ENCODE measurements around the gene SLC8A1.

SLC8A1 gene

DNA sequence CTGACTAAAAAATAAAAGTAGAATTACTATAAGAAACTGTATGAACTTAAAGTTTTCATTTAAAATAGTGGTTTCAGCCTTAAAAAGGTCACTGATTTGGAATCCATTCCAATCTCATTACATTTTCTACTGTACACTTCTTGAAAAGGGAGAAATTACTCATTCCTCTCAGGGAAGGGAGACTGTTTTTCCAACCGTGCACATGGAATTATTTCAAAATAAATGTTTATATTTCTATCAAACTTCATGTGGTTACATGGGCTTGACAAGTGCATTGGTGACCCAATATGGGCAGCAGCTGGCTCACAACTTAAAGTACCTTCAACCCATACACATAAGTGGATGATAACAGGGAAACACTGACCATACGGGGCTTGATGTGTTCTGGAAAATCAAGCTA is 348.3 kb downstream of the SLC8A1 start:
- Histone ChIP-seq H3K4me3 (ENCODE audit: low read length) (no peak overlapping the region), H3K4me1 (ENCODE audit: insufficient read depth, low read length) (peaks cover 36% of the 10 kb centered on the region)

DNA sequence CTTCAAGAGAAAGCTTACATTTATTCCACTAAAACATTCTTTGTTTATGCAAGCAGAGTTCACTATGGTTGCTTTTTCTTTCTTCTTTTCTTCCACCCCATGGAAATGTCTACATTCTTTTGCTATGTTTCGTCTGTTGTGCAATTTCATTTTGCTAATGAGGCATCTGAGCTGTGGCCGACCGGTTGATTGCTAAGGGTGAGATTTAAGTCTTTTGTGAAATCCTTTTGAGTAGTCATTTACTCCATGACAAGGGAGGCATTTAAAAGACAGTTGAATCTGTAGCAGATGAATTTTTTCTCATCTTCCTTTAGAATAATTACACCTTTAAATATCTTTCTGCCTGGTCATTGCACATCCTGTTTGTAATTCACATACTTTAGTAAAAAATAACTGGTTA is 348.7 kb downstream of the SLC8A1 start:
- H3K4me3 ChIP-seq (ENCODE audit: low read length), result no peak overlapping the region
- no peaks in the 10 kb centered on the region for H3K36me3 ChIP-seq (ENCODE audit: insufficient read depth, low read length)

More for the DNA sequence above, 348.3 kb downstream of the SLC8A1 start:
- H3K27me3 ChIP-seq (ENCODE audit: insufficient read depth, low read length), result no peaks in the 10 kb centered on the region
- H3K36me3 ChIP-seq (ENCODE audit: insufficient read depth, low read length), result no peaks in the 10 kb centered on the region
- no peak overlapping the region for H2AFZ ChIP-seq (ENCODE audit: low read depth, low read length)
- H3K9me3 ChIP-seq (ENCODE audit: low read length), result no peaks in the 10 kb centered on the region

DNA sequence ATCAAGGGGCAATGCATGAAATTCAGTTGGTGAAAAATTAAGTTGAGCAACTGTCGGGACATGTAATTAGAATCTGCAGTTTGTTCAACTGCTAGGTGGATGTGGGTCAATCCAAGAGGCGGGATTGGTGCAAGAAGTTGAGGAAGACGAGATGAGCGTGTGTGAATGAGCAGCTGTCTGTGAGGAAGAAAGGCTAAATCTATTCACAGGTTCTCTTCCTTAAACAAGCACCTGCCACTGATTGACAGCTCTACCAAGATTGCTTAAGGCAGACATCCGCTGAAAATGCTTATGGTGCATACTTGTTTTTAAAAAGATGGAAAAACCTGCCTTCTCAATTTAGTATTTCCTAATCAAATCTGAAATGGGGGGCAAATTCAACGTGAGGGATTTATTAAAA is 349.4 kb downstream of the SLC8A1 start:
- Histone ChIP-seq H3K27me3 (ENCODE audit: insufficient read depth, low read length) (no peaks in the 10 kb centered on the region), H2AFZ (ENCODE audit: low read depth, low read length) (no peak overlapping the region), H3K4me1 (ENCODE audit: insufficient read depth, low read length) (peaks cover 36% of the 10 kb centered on the region), H3K36me3 (ENCODE audit: insufficient read depth, low read length) (no peaks in the 10 kb centered on the region), H3K9me3 (ENCODE audit: low read length) (no peaks in the 10 kb centered on the region), H3K4me3 (ENCODE audit: low read length) (no peak overlapping the region)

More for the DNA sequence above, 348.7 kb downstream of the SLC8A1 start:
- Histone ChIP-seq H3K9me3 (ENCODE audit: low read length) (no peaks in the 10 kb centered on the region), H3K27me3 (ENCODE audit: insufficient read depth, low read length) (no peaks in the 10 kb centered on the region), H3K4me1 (ENCODE audit: insufficient read depth, low read length) (peaks cover 36% of the 10 kb centered on the region), H2AFZ (ENCODE audit: low read depth, low read length) (no peak overlapping the region)

DNA sequence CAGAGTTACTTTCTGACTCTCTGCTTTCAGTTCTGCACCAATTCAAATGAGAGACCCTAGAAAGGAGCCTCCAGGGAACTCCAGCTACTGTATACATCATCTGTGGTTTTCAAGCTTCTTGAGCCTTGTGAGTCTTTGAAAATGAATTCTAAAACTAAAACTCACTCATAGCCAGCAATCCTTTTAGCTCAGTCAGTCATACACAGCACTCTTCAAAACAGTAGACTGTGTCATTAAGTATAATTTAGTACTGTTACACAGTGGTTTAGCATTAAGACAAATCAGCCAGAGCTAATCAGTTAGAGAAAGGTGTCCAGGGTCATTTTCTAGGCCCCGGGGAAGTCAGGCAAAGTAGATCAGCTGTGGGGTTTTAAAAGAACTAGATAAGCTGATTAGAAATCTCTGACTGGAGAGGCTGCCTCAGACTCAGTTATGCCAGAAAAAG is 350.7 kb downstream of the SLC8A1 start:
- Histone ChIP-seq H3K27me3 (ENCODE audit: insufficient read depth, low read length) (no peaks in the 10 kb centered on the region), H2AFZ (ENCODE audit: low read depth, low read length) (no peak overlapping the region), H3K4me1 (ENCODE audit: insufficient read depth, low read length) (peaks cover 36% of the 10 kb centered on the region), H3K36me3 (ENCODE audit: insufficient read depth, low read length) (no peaks in the 10 kb centered on the region), H3K9me3 (ENCODE audit: low read length) (no peaks in the 10 kb centered on the region), H3K4me3 (ENCODE audit: low read length) (no peak overlapping the region)

DNA sequence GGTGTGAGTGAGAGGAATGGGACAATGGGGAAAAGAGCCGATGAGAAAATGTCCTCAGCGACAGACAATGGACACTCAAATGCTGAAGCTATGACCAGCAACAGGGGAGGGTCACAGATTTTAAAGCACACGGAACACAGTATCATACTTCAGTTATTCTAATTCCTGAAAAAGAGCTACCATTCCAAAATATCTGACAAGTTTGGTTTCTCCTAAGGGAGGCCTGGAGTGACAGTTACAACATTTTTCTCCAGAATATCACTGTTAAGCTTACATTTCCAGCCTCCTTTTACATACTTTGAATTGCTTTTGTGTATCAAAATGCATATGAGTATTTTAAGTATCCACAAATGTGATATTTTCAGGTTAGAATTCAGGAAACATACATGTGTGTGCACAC is 351.2 kb downstream of the SLC8A1 start:
- no peaks in the 10 kb centered on the region for H3K9me3 ChIP-seq (ENCODE audit: low read length)
- H3K27me3 ChIP-seq (ENCODE audit: insufficient read depth, low read length), result no peaks in the 10 kb centered on the region
- H3K4me1 ChIP-seq (ENCODE audit: insufficient read depth, low read length), result peaks cover 35% of the 10 kb centered on the region
- no peak overlapping the region for H2AFZ ChIP-seq (ENCODE audit: low read depth, low read length)
- H3K36me3 ChIP-seq (ENCODE audit: insufficient read depth, low read length), result no peaks in the 10 kb centered on the region
- H3K4me3 ChIP-seq (ENCODE audit: low read length), result no peak overlapping the region

DNA sequence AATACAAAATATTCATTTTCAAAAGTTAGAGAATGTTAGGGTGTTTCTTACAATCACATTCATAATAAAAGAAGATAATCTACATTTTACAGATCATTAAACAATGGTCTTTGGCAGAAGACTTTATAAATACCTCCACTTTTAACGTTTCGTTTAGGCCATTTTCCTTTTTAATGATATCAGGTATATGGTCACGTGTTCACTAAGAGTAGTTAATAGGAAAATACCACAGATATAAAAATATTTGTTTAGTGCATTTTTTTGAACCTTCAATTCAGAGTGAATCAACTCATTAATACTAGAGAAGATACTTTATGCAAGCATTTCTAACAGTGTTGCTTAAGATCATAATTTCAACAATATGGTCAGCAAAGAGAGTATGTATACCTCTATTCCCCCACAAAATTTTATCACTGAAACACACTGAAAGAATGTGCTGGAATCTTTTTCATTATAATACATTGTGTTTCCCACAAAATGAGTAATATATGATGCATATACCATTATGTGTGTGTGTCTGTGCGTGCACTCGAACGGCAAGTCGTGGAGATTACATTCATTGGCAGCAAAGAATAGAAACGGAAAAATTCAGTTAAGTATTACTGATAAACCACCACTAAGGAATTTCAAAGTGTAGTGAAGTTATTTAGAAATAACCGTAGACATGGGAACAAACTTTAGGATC is 353.0 kb downstream of the SLC8A1 start:
- Histone ChIP-seq H3K4me3 (ENCODE audit: low read length) (no peak overlapping the region), H3K9me3 (ENCODE audit: low read length) (no peaks in the 10 kb centered on the region), H3K27me3 (ENCODE audit: insufficient read depth, low read length) (no peaks in the 10 kb centered on the region)

DNA sequence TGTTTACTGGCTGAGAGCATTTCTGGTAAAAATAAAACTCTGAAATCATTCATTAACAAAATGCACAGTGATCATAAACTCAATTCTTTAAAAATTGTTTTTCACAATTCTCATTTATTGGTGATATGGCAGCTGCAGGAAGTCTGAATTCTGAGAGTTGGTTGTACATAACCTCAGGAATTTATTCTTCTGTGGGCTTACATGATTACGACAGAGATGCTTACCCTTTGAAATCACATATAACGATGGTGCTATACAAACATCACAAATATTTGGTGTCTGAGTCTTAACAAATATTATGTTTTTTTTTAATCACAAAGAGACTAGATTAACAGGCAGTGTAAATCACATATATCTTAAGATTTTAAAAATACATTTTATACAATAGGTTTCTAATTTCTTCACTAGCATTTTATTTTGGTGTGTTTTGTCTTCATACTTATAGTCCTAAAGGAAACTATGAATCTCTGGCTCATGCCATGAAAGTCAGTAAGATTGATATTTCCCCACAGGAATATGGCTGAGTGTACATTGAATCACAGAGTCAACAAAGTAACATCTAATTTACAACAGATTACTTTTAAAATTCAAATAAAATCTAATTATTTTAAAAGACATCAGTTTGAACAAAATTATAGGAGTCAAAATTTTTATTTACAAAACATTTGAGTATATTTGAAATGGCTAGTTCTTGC is 354.1 kb downstream of the SLC8A1 start:
- H3K27me3 ChIP-seq (ENCODE audit: insufficient read depth, low read length), result no peaks in the 10 kb centered on the region
- H3K9me3 ChIP-seq (ENCODE audit: low read length), result no peaks in the 10 kb centered on the region
- H3K36me3 ChIP-seq (ENCODE audit: insufficient read depth, low read length), result no peaks in the 10 kb centered on the region
- peaks cover 32% of the 10 kb centered on the region for H3K4me1 ChIP-seq (ENCODE audit: insufficient read depth, low read length)
- H3K4me3 ChIP-seq (ENCODE audit: low read length), result no peak overlapping the region
- no peak overlapping the region for H2AFZ ChIP-seq (ENCODE audit: low read depth, low read length)

More for the DNA sequence above, 353.0 kb downstream of the SLC8A1 start:
- Histone ChIP-seq H2AFZ (ENCODE audit: low read depth, low read length) (no peak overlapping the region), H3K36me3 (ENCODE audit: insufficient read depth, low read length) (no peaks in the 10 kb centered on the region), H3K4me1 (ENCODE audit: insufficient read depth, low read length) (peaks cover 31% of the 10 kb centered on the region)

DNA sequence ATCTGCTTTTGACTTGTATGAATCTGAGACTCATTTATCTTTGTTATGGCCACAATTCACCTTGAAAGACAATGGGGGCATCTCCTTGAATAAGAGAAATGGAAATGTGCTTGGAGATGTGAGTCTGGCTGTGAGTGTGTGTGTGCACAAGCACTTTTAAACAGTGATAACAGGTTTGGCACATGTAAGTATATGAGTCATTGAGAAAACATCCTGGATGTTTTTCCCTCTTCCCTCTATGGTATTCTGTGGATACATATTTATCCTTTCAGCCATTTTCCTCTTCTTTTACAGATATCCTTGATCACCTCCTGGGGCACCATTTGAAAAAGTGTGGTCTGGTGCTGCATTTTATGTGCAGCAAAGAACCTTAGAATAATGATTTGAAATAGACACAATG is 355.5 kb downstream of the SLC8A1 start:
- H3K36me3 ChIP-seq (ENCODE audit: insufficient read depth, low read length), result no peaks in the 10 kb centered on the region
- H3K27me3 ChIP-seq (ENCODE audit: insufficient read depth, low read length), result no peaks in the 10 kb centered on the region
- H3K4me1 ChIP-seq (ENCODE audit: insufficient read depth, low read length), result peaks cover 20% of the 10 kb centered on the region
- H3K9me3 ChIP-seq (ENCODE audit: low read length), result no peaks in the 10 kb centered on the region
- H3K4me3 ChIP-seq (ENCODE audit: low read length), result no peak overlapping the region
- no peak overlapping the region for H2AFZ ChIP-seq (ENCODE audit: low read depth, low read length)

DNA sequence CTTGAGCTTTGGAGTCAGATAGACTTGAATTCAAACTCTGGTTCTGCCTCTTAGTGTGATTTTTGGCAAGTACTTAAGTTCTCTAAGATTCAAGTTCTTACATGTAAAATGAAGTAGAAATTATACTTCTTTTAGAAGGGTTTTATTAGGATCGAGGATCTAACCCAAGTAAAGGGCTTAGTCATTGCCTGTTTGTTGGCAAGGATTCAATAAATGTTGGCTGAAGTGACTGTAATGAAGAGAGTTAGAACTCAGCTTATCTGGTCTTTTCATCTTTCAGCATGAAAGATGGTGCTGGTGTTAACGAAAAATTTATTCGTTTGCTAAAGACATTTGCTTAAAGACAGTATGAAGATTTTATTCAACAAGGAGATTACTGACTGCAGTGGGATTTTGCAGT is 356.9 kb downstream of the SLC8A1 start:
- H3K36me3 ChIP-seq (ENCODE audit: insufficient read depth, low read length), result no peaks in the 10 kb centered on the region
- H3K4me1 ChIP-seq (ENCODE audit: insufficient read depth, low read length), result peaks cover 10% of the 10 kb centered on the region
- H3K4me3 ChIP-seq (ENCODE audit: low read length), result no peak overlapping the region
- H3K9me3 ChIP-seq (ENCODE audit: low read length), result no peaks in the 10 kb centered on the region
- H2AFZ ChIP-seq (ENCODE audit: low read depth, low read length), result no peak overlapping the region
- H3K27me3 ChIP-seq (ENCODE audit: insufficient read depth, low read length), result no peaks in the 10 kb centered on the region

DNA sequence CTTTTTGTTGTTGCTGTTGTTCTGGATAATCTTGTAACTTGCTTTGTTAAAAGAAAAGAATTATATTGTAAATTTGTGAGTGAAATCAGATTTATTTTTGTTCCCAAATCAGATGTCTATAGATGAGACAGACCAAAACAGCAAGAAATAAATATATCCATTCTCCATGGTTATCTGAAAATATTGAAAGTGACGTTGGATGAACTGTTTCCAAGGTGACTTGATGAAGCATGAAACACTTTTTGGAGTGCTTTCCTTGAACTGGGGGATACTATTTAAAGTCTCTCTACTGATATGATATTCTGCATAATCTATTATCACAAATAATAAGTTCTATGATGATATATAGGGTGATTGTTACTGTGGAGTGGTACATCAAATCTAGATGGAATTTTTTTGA is 357.4 kb downstream of the SLC8A1 start:
- Histone ChIP-seq H3K4me3 (ENCODE audit: low read length) (no peak overlapping the region), H3K4me1 (ENCODE audit: insufficient read depth, low read length) (peaks cover 10% of the 10 kb centered on the region), H3K27me3 (ENCODE audit: insufficient read depth, low read length) (no peaks in the 10 kb centered on the region), H3K9me3 (ENCODE audit: low read length) (no peaks in the 10 kb centered on the region), H2AFZ (ENCODE audit: low read depth, low read length) (no peak overlapping the region), H3K36me3 (ENCODE audit: insufficient read depth, low read length) (no peaks in the 10 kb centered on the region)

DNA sequence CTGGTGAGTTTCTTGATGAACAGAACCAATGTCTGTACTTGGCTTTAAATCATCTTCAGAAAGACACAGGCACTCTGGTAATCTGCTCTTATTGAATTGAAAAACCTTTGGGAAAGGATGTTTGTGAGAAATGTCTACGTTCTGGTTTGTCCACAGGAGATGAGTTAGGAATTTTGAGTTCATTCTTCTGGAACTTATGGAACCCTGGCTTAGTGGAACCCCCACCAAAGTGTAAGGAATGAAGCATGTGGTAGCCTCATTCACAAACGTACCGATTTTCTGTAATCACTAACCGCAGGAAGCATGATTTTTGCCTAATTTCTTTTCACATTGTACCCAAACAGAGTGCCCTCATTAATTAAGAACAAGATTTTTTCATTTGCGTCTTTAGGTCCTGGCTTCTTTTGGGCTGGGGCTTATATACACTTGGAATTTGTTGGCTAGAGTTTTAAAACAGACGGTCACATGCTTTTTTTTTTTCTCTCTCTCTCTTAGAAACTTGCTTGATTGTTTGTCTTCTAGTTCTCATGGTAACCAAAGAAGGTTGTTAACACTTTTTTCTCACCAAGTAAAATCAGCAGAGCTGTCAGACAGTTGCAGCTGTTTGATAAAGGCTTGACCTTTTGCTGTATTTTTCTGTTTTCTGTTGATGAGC is 358.7 kb downstream of the SLC8A1 start:
- no peak overlapping the region for H3K4me3 ChIP-seq (ENCODE audit: low read length)
- H3K4me1 ChIP-seq (ENCODE audit: insufficient read depth, low read length), result peaks cover 10% of the 10 kb centered on the region
- peak overlapping the region; percentile 89 for H2AFZ ChIP-seq (ENCODE audit: low read depth, low read length)
- no peaks in the 10 kb centered on the region for H3K36me3 ChIP-seq (ENCODE audit: insufficient read depth, low read length)
- H3K9me3 ChIP-seq (ENCODE audit: low read length), result no peaks in the 10 kb centered on the region
- no peaks in the 10 kb centered on the region for H3K27me3 ChIP-seq (ENCODE audit: insufficient read depth, low read length)

DNA sequence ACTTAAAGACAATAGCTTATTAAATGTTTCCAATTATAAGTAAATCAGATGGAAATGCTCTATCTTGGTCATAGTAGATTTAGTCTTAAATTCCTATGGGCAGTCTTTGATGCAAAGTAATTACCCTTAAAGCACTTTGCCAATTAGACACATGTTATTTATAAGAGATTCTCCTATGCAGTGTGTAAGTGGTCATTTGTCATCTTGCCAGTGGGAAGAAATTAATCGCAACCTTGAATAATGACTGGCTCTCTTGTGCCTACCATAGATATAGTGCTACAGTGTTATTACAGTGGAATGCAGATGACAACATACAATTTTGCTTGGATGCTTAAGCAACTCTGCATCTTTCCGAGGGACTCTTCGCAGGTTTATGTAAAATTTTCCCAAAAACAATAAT is 361.8 kb downstream of the SLC8A1 start:
- Histone ChIP-seq H2AFZ (ENCODE audit: low read depth, low read length) (no peak overlapping the region), H3K27me3 (ENCODE audit: insufficient read depth, low read length) (no peaks in the 10 kb centered on the region), H3K36me3 (ENCODE audit: insufficient read depth, low read length) (no peaks in the 10 kb centered on the region), H3K9me3 (ENCODE audit: low read length) (no peaks in the 10 kb centered on the region), H3K4me1 (ENCODE audit: insufficient read depth, low read length) (peaks cover 10% of the 10 kb centered on the region), H3K4me3 (ENCODE audit: low read length) (no peak overlapping the region)

DNA sequence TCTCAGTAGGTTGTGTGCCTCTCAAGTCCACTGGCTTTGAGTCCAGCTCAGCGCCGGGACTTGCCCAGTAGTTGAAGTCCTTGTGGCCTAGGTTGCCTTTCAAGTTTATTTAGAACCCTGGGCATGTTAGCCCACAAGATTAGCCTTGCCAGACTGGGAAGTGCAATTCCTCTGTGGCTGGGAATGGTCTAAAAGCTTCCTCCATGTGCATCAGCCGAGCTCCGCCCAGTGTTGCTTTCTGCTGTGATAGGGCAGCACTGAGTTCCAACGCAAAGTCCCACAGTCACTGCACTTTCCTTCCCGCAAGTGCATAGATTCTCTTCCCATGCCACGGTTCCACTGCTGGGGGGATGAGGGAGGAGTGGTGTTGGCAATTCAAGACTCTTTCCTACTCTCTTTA is 364.0 kb downstream of the SLC8A1 start:
- H3K36me3 ChIP-seq (ENCODE audit: insufficient read depth, low read length), result no peaks in the 10 kb centered on the region
- no peaks in the 10 kb centered on the region for H3K9me3 ChIP-seq (ENCODE audit: low read length)
- no peak overlapping the region for H3K4me3 ChIP-seq (ENCODE audit: low read length)
- H3K27me3 ChIP-seq (ENCODE audit: insufficient read depth, low read length), result no peaks in the 10 kb centered on the region
- H3K4me1 ChIP-seq (ENCODE audit: insufficient read depth, low read length), result peaks cover 3% of the 10 kb centered on the region
- H2AFZ ChIP-seq (ENCODE audit: low read depth, low read length), result no peak overlapping the region
